H4 (cell line): ENCODE results near the gene ITGB1BP2. TPM values are rescaled to one million over a fixed set of nuclear protein-coding genes. Genes with fewer than 3 reads are reported as not detected.
"Not testable (repeated sequence)": the region's sequence is repeated elsewhere in the genome, so short reads cannot be mapped to it uniquely, and the experiment has no call there.

ENCODE experiments used
- DNase-seq: peaks from one replicate; pipeline ENCODE4 v3.0.0-alpha.2; 2015; ENCODE audit warnings: low spot score
- total RNA-seq: library from RNA; depleted of rRNA; stranded (reverse); fragments of >200 nt; shearing (Covaris generic); gene quantifications from 2 replicates; pipeline ENCODE4 v1.2.3, GENCODE V29; 2014; rRNA removed

The ITGB1BP2 gene
- total RNA-seq, 1 experiment from 2014 or later: 1.4 TPM

- DNase-seq: no peak
These were observed 1.1 kb downstream of the ITGB1BP2 start for GRCh38 chrX:71302461-71303213.

- no peak for DNase-seq
These were observed 3.0 kb downstream of the ITGB1BP2 start for GRCh38 chrX:71304561-71304960.

- no peak for DNase-seq
These were observed 14.4 kb downstream of the ITGB1BP2 start for GRCh38 chrX:71315917-71316316.

- DNase-seq: not testable (repeated sequence)
These were observed 15.4 kb downstream of the ITGB1BP2 start for GRCh38 chrX:71316959-71317358.

- no peak for DNase-seq
These were observed 18.6 kb downstream of the ITGB1BP2 start for GRCh38 chrX:71320126-71320525.

- DNase-seq: no peak
These were observed 20.2 kb downstream of the ITGB1BP2 start for GRCh38 chrX:71321731-71322130.

GRCh38 chrX:71324452-71324851 is 22.9 kb downstream of the ITGB1BP2 start:
- DNase-seq: not testable (repeated sequence)

- DNase-seq: no peak
These were observed 24.8 kb downstream of the ITGB1BP2 start for GRCh38 chrX:71326394-71326793.

GRCh38 chrX:71349151-71349665 is 47.7 kb downstream of the ITGB1BP2 start:
- DNase-seq: not testable (repeated sequence)

- not testable (repeated sequence) for DNase-seq
These were observed 48.3 kb downstream of the ITGB1BP2 start for GRCh38 chrX:71349867-71350266.

GRCh38 chrX:71352439-71352838 is 50.9 kb downstream of the ITGB1BP2 start:
- DNase-seq: not testable (repeated sequence)

Other genes starting within 250 kb of the ITGB1BP2 start
- gene SNX12, start 233.4 kb upstream of the ITGB1BP2 start, total RNA-seq: 62.4 and 77.0 TPM in 2 replicates
- gene FOXO4, start 205.9 kb upstream of the ITGB1BP2 start, total RNA-seq: 2.1 and 2.5 TPM in 2 replicates
- not detected in 2 replicates for gene CXorf65, start 195.0 kb upstream of the ITGB1BP2 start, total RNA-seq
- not detected in 2 replicates for gene IL2RG, start 190.2 kb upstream of the ITGB1BP2 start, total RNA-seq
- gene MED12, start 183.2 kb upstream of the ITGB1BP2 start, total RNA-seq: 15.4 and 17.3 TPM in 2 replicates
- 0.25 and 0.31 TPM in 2 replicates for gene NLGN3, start 156.9 kb upstream of the ITGB1BP2 start, total RNA-seq
- gene GJB1, start 78.5 kb upstream of the ITGB1BP2 start, total RNA-seq: not detected in 2 replicates
- 14.9 and 16.9 TPM in 2 replicates for gene ZMYM3, start 47.6 kb upstream of the ITGB1BP2 start, total RNA-seq
- 332 and 408 TPM in 2 replicates for gene NONO, start 18.1 kb upstream of the ITGB1BP2 start, total RNA-seq
- gene TAF1, start 64.6 kb downstream of the ITGB1BP2 start, total RNA-seq: 9.2 and 10.9 TPM in 2 replicates
- 36.4 and 42.7 TPM in 2 replicates for gene OGT, start 231.4 kb downstream of the ITGB1BP2 start, total RNA-seq